K562 (cell line): ENCODE measurements around the gene MMAB. TPM values are rescaled to one million over a fixed set of nuclear protein-coding genes. Genes with fewer than 3 reads are reported as not detected.

Source experiments
- ATAC-seq: fragments of 200-7000 bp; cut with Tn5 transposase; 3 replicates; pipeline ENCODE4 v1.9.1; 2020; ENCODE audit warnings: moderate library complexity
- BruUV-seq: library from RNA; stranded (reverse); fragments of 400-500 nt; replicated peaks from 2 replicates; lab custom pipeline; 2021; lab: Mats Ljungman, UMichigan
- CTCF ChIA-PET: fragments of 300-600 bp; formaldehyde crosslinking; extraction: SDS; loops from one replicate; lab custom pipeline; 2021; ENCODE audit warnings: low intra/inter-chr PET ratio; lab: Yijun Ruan, JAX
- POLR2A ChIA-PET: fragments of 300-600, 350-650 bp; sonication (Branson Sonifier 250); formaldehyde crosslinking; extraction: SDS; loops from one replicate; lab custom pipeline; 2021; ENCODE audit warnings: antibody characterized with exemption, inconsistent platforms; lab: Yijun Ruan, JAX
- DNase-seq, 4 experiments: peaks; one replicate each; pipeline versions ENCODE4 v3.0.0 to v3.0.0-alpha.2; 2011 to 2018; ENCODE audit warnings: low spot score in 3 of 4, mixed read lengths in 3 of 4; ENCODE audit errors: extremely low read depth in 1 of 4
- FAIRE-seq: peaks from 2 replicates; lab custom pipeline; 2011; peaks lifted over from hg19 to GRCh38; lab: Jason Lieb, UNC
- H2AFZ ChIP-seq: 2 replicates; pipeline ENCODE4 v1.6.0; 2011; ENCODE audit warnings: low read depth, low read length, control low read depth, inconsistent platforms
- H3K27ac ChIP-seq: fragments of 200-600 bp; 3 replicates; pipeline ENCODE4 v1.8.0; 2011; ENCODE audit warnings: low read depth, mild to moderate bottlenecking, control low read depth, inconsistent platforms, low read length, moderate library complexity, mixed read lengths; ENCODE audit errors: extremely low read depth
- H3K27me3 ChIP-seq, 2 experiments: fragments of 300-600 bp in 1 of 2; 2 replicates in 1 of 2; 3 replicates in 1 of 2; pipeline versions ENCODE4 v1.6.0 to v1.8.0; 2011; ENCODE audit warnings: inconsistent platforms in 2 of 2, low read length in 2 of 2, mild to moderate bottlenecking in 1 of 2, mixed read lengths in 1 of 2, moderate library complexity in 1 of 2; ENCODE audit not compliant: control insufficient read depth in 2 of 2, insufficient read depth in 2 of 2
- H3K36me3 ChIP-seq: fragments of 300-600 bp; 3 replicates; pipeline ENCODE4 v1.8.0; 2011; ENCODE audit warnings: mild to moderate bottlenecking, low read length, inconsistent platforms; ENCODE audit not compliant: control insufficient read depth, insufficient read depth
- H3K4me1 ChIP-seq, 2 experiments: fragments of 200-600 bp in 1 of 2; replicated peaks in 1 of 2; 2 replicates in 1 of 2; 3 replicates in 1 of 2; pipeline versions ENCODE4 v1.5.1 to v1.8.0; 2011; ENCODE audit warnings: inconsistent platforms in 2 of 2, low read length in 2 of 2, mild to moderate bottlenecking in 1 of 2, mixed read lengths in 1 of 2, moderate library complexity in 1 of 2; ENCODE audit not compliant: control insufficient read depth in 2 of 2, insufficient read depth in 2 of 2
- H3K4me2 ChIP-seq: 2 replicates; pipeline ENCODE4 v1.6.1; 2011; ENCODE audit warnings: low read length, control low read depth, inconsistent platforms, mixed read lengths; ENCODE audit not compliant: insufficient read depth
- H3K4me3 ChIP-seq: fragments of 200-600 bp; sonication (generic), shearing (Covaris generic); 2 replicates; pipeline ENCODE4 v1.5.1; 2016; ENCODE audit warnings: control low read depth, inconsistent platforms
- H3K79me2 ChIP-seq: fragments of 200-600 bp; 3 replicates; pipeline ENCODE4 v1.8.0; 2011; ENCODE audit warnings: low read length, inconsistent platforms; ENCODE audit not compliant: control insufficient read depth, insufficient read depth
- H3K9ac ChIP-seq, 2 experiments: 2 replicates each; pipeline versions ENCODE4 v1.6.0 to v1.6.1; 2011; ENCODE audit warnings: low read depth in 2 of 2, low read length in 2 of 2, control low read depth in 1 of 2, inconsistent platforms in 1 of 2, mild to moderate bottlenecking in 1 of 2, mixed read lengths in 1 of 2; ENCODE audit not compliant: insufficient read depth in 1 of 2
- H3K9me1 ChIP-seq: one replicate; pipeline ENCODE4 v1.6.0; 2011; ENCODE audit warnings: inconsistent platforms, mild to moderate bottlenecking, low read length, moderate library complexity; ENCODE audit not compliant: control insufficient read depth, insufficient read depth
- H3K9me3 ChIP-seq: replicated peaks from 2 replicates; pipeline ENCODE4 v1.5.1; 2011; ENCODE audit warnings: low read depth, low read length, inconsistent platforms; ENCODE audit not compliant: control insufficient read depth, insufficient read depth
- H4K20me1 ChIP-seq: replicated peaks from 2 replicates; pipeline ENCODE4 v1.6.1; 2011; ENCODE audit warnings: low read length, inconsistent platforms, mixed read lengths; ENCODE audit not compliant: control insufficient read depth, insufficient read depth
- CBX1 ChIP-seq: sonication (generic); IDR thresholded peaks from 2 replicates; pipeline ENCODE4 v1.6.1; 2016; ENCODE audit warnings: antibody characterized with exemption, low read depth, mild to moderate bottlenecking
- FOSL1 ChIP-seq: fragments of 200-800 bp; sonication (Bioruptor generic); conservative IDR thresholded peaks from 2 replicates; pipeline ENCODE4 v1.6.1; 2016; ENCODE audit warnings: missing genetic modification characterization, missing compliant biosample characterization
- MAZ ChIP-seq, 2 experiments: fragments of 450-650 bp in 1 of 2; sonication (generic) in 1 of 2; formaldehyde crosslinking; IDR thresholded peaks in 1 of 2; conservative IDR thresholded peaks in 1 of 2; 2 replicates each; pipeline versions ENCODE4 v1.4.0 to v1.5.0; 2020; ENCODE audit warnings: mild to moderate bottlenecking in 1 of 2, missing genetic modification reagents in 1 of 2
- MCM5 ChIP-seq: fragments of 450-650 bp; IDR thresholded peaks from 2 replicates; pipeline ENCODE4 v1.6.1; 2016; ENCODE audit warnings: low read depth
- MECOM ChIP-seq: fragments of 250-450 bp; sonication (Bioruptor Pico); IDR thresholded peaks from 2 replicates; pipeline ENCODE4 v1.8.0; 2022; ENCODE audit warnings: inconsistent platforms
- SAP30 ChIP-seq: fragments of 200-600 bp; sonication (generic); IDR thresholded peaks from 2 replicates; pipeline ENCODE4 v1.6.1; 2012; ENCODE audit warnings: borderline replicate concordance, low read depth, mild to moderate bottlenecking, moderate library complexity, low read length, control low read depth, inconsistent platforms; ENCODE audit not compliant: insufficient read depth, poor library complexity, severe bottlenecking
- WGBS: fragments of 100-300 bp; shearing (Covaris generic); methylation state at CpG from one replicate; pipeline ENCODE4 v1.1.6; 2016; ENCODE audit warnings: low coverage, mixed read lengths; ENCODE audit not compliant: insufficient coverage; ENCODE audit errors: missing lambda C conversion rate; 5-methylcytosine and 5-hydroxymethylcytosine counted together
- in situ Hi-C: fragments of 300-500 bp; cut with MboI; formaldehyde crosslinking; loops from 4 replicates; pipeline ENCODE4 v1.15.0; 2018; ENCODE audit warnings: inconsistent platforms, mixed read lengths
- intact Hi-C: fragments of 100-400 bp; cut with micrococcal nuclease; formaldehyde crosslinking; loops from 2 replicates; pipeline ENCODE4 v1.14.2; 2022
- polyA plus RNA-seq, 8 experiments: library from polyadenylated mRNA; depleted of rRNA in 4 of 8; stranded (reverse) in 5 of 8; unstranded in 3 of 8; fragments of >200 nt; fragmentation: Nextera tagmentation in 2 of 8; fragmentation: Illumina TruSeq in 1 of 8; extraction: Ambion mirVana in 2 of 8; extraction: Trizol in 1 of 8; gene quantifications; 2 replicates each; pipeline versions ENCODE4 v1.2.1 to v1.2.3, GENCODE V29; 2011 to 2014; ENCODE audit warnings: inconsistent platforms in 1 of 8, missing spikeins in 1 of 8
- total RNA-seq, 7 experiments: library from RNA; depleted of rRNA in 6 of 7; stranded (reverse); fragments of >200 nt in 6 of 7; fragmentation: Illumina TruSeq in 2 of 7; extraction: Trizol in 2 of 7; gene quantifications; 2 replicates each; pipeline versions ENCODE4 v1.2.1 to v1.2.3, GENCODE V29; 2011 to 2021; ENCODE audit warnings: low replicate concordance in 1 of 7
- TF ChIP-seq, protein P1 (sequence below): IDR thresholded peaks from 2 replicates; pipeline ENCODE4 v1.6.1; 2011; ENCODE audit not compliant: insufficient read length; ENCODE audit errors: extremely low read depth

Gene MMAB
- total and polyA plus RNA-seq, 9 of the 15 experiments (the other 6 are each of a cell fraction or from before 2014, with no cell fraction given) = 9.5 to 76.1 (median 46.2) TPM

DNA sequence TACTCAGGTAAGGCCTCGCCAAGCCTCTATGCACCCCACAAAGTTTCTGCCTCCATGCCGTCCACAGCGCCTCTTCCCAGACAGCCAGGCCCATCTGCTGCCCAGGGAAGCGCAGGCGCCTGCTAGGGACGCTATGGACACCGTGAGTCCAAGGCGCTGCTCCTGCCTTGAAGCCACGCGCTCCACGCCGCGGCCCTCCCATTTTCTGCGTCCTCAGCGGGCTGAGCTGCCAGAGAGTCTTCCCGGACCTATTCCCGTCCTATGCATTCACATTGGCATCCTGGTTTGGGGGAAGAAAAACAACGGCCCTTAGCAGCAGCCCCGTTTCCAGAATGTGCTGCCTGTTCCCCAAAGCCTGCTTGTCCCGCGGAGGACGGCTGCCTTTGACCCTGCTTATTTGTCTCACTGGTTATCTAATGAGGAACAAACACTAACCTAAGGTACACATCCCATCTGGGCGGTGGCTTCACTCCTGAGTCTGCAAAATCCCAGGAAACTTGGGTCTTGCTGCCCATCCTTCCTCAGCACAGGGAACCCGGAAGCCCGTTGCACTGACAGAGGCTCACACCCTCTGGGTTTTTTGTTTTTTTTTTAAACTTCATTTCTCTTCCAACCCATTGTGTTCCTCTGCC lies 38.0 kb downstream of the MMAB start:
- in situ Hi-C loops = no loop called here
- Histone ChIP-seq H3K36me3 (peaks cover 5% of the 10 kb centered on the region; the same call in 2 of the 3 replicates), H3K9me3 (no peaks in the 10 kb centered on the region), H3K4me3 (no peak overlapping the region), H2AFZ (no peak overlapping the region), H4K20me1 (peaks cover 14% of the 10 kb centered on the region; the same call in 1 of the 2 replicates), H3K4me2 (no peak overlapping the region), H3K27ac (no peak overlapping the region), H3K27me3 (peaks cover 11 to 33% of the 10 kb centered on the region in 2 experiments), H3K9ac (no peak overlapping the region), H3K4me1 (peaks cover 0 to 5% of the 10 kb centered on the region in 2 experiments; a peak in 2 of 5 replicates), H3K9me1 (no peaks in the 10 kb centered on the region), H3K79me2 (no peaks in the 10 kb centered on the region)
- FAIRE-seq (no peak), DNase-seq (no peak), ATAC-seq (no peak; the same call in 2 of the 3 replicates)
- POLR2A ChIA-PET = no interaction called here
- no TSS peak for BruUV-seq
- WGBS = 62% methylated on average over 25 of the region's 25 CpGs
- intact Hi-C loops = no loop called here
- CTCF ChIA-PET = no interaction called here
- TF ChIP-seq MECOM (CRISPR knock-in tag) (no peak), MCM5 (no peak), FOSL1 (tag) (no peak), CBX1 (no peak), SAP30 (no peak), MAZ (CRISPR knock-in tag; conservative IDR thresholded peaks at IDR 0.05 in 1 of 2, IDR thresholded peaks at IDR 0.05 in 1 of 2) (no peak)
- TF ChIP-seq, protein P1, sequence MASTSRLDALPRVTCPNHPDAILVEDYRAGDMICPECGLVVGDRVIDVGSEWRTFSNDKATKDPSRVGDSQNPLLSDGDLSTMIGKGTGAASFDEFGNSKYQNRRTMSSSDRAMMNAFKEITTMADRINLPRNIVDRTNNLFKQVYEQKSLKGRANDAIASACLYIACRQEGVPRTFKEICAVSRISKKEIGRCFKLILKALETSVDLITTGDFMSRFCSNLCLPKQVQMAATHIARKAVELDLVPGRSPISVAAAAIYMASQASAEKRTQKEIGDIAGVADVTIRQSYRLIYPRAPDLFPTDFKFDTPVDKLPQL = no peak
- TF ChIP-seq, all 486 proteins: peak for 0
